Measurements from ENCODE around the gene CDON.

Gene CDON, protein sequence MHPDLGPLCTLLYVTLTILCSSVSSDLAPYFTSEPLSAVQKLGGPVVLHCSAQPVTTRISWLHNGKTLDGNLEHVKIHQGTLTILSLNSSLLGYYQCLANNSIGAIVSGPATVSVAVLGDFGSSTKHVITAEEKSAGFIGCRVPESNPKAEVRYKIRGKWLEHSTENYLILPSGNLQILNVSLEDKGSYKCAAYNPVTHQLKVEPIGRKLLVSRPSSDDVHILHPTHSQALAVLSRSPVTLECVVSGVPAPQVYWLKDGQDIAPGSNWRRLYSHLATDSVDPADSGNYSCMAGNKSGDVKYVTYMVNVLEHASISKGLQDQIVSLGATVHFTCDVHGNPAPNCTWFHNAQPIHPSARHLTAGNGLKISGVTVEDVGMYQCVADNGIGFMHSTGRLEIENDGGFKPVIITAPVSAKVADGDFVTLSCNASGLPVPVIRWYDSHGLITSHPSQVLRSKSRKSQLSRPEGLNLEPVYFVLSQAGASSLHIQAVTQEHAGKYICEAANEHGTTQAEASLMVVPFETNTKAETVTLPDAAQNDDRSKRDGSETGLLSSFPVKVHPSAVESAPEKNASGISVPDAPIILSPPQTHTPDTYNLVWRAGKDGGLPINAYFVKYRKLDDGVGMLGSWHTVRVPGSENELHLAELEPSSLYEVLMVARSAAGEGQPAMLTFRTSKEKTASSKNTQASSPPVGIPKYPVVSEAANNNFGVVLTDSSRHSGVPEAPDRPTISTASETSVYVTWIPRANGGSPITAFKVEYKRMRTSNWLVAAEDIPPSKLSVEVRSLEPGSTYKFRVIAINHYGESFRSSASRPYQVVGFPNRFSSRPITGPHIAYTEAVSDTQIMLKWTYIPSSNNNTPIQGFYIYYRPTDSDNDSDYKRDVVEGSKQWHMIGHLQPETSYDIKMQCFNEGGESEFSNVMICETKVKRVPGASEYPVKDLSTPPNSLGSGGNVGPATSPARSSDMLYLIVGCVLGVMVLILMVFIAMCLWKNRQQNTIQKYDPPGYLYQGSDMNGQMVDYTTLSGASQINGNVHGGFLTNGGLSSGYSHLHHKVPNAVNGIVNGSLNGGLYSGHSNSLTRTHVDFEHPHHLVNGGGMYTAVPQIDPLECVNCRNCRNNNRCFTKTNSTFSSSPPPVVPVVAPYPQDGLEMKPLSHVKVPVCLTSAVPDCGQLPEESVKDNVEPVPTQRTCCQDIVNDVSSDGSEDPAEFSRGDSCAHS (N-terminal part only)

DNA sequence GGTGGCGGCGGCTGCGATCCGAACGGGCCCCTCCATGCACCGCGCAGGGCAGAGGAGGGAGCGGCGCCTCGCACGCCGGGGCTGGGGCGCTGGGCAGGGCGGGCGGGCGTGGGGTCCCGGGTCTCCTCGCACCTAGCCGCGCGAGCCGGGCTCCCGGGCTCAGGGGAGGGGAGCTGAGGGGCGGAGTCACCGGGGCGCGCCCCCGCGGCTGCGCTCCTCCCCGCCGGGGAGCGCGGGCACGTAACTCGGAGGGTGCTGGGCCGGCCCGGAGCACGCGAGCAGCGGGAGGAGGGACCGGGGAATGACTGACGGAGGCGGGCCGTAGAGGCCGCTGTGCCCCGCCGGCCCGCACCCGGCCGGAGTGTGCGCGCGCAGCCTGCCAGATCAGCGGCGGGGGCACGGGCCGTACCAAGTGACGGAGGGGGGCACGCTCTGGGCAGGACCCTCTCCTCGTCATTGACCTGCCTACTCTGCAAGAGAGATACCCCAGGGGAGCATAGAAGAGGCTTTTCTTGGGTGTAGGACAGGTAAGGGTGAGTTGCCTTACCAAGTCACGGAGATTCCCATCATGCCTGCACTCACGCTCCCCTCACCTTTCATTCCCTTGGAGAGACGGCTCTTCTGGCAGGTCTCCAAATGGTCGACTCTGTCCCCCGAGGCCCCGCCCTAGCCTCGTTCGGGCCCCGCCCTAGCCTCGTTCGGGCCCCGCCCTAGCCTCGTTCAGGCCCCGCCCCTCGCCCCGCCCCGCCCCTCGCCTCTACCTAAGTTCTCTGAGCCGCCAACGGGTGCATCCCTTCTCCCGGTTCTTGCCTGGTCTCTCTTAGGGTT is at the start of gene CDON:
Gene CDON (minus strand): TSS at position 188 of the 828 bp plus-strand sequence. CDS start 39,390 bp downstream, outside the sequence.
- peak; percentile 92 for DNase-seq (ENCODE audit: extremely low read depth, insufficient read length)
- no peaks in the 10 kb centered on the region for H3K36me3 ChIP-seq (ENCODE audit: control insufficient read depth, insufficient read depth, low read length)
- TF ChIP-seq, protein P1, sequence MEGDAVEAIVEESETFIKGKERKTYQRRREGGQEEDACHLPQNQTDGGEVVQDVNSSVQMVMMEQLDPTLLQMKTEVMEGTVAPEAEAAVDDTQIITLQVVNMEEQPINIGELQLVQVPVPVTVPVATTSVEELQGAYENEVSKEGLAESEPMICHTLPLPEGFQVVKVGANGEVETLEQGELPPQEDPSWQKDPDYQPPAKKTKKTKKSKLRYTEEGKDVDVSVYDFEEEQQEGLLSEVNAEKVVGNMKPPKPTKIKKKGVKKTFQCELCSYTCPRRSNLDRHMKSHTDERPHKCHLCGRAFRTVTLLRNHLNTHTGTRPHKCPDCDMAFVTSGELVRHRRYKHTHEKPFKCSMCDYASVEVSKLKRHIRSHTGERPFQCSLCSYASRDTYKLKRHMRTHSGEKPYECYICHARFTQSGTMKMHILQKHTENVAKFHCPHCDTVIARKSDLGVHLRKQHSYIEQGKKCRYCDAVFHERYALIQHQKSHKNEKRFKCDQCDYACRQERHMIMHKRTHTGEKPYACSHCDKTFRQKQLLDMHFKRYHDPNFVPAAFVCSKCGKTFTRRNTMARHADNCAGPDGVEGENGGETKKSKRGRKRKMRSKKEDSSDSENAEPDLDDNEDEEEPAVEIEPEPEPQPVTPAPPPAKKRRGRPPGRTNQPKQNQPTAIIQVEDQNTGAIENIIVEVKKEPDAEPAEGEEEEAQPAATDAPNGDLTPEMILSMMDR (IDR thresholded peaks at IDR 0.05; ENCODE audit: insufficient read depth, low read length, poor library complexity, severe bottlenecking), result no peak
- H3K4me3 ChIP-seq (replicated peaks; ENCODE audit: low read depth, low read length), result peak within 1 kb of the TSS; percentile 59
- no peaks in the 10 kb centered on the region; the same call in none of the 2 replicates for H3K27me3 ChIP-seq (replicated peaks; ENCODE audit: control insufficient read depth, insufficient read depth, low read length)

DNA sequence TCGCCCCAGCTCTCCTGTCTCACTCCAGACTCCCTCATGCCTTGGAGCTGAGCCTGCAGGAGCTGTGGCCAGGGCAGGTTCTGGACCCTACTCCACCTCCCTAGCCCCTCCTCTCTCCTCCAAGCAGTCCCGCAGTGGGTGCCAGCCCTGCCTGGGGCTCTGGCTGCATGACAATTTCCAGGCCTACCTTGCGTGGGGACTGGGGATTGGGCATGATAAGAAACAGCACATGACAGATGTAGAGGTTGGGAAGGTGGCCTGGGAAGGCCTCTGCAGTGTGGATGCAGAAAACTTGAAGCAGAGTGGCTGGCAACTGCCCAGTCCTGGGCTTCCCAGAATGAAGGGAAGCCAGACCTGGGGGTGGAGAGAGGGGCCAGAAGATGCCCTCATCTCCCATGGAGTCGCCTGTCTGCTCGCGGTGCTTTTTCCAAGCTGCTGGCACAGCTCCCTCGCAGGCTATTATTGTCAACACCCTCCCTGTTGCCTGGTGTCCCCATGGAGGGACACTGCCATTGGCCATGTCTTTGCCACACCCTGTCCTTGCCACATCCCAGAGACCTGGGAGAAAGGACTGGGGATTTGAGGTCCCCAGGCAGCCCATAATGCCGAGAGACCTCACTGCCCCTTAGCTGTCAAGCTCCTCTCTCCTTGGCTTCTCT is 48.9 kb upstream of the CDON start:
- TF ChIP-seq, protein P1 (IDR thresholded peaks at IDR 0.05; ENCODE audit: insufficient read depth, low read length, poor library complexity, severe bottlenecking), result no peak
- Histone ChIP-seq H3K36me3 (ENCODE audit: control insufficient read depth, insufficient read depth, low read length) (no peaks in the 10 kb centered on the region), H3K4me3 (replicated peaks; ENCODE audit: low read depth, low read length) (no peak overlapping the region), H3K27me3 (replicated peaks; ENCODE audit: control insufficient read depth, insufficient read depth, low read length) (peaks cover 2% of the 10 kb centered on the region)
- DNase-seq (ENCODE audit: extremely low read depth, insufficient read length), result no peak

DNA sequence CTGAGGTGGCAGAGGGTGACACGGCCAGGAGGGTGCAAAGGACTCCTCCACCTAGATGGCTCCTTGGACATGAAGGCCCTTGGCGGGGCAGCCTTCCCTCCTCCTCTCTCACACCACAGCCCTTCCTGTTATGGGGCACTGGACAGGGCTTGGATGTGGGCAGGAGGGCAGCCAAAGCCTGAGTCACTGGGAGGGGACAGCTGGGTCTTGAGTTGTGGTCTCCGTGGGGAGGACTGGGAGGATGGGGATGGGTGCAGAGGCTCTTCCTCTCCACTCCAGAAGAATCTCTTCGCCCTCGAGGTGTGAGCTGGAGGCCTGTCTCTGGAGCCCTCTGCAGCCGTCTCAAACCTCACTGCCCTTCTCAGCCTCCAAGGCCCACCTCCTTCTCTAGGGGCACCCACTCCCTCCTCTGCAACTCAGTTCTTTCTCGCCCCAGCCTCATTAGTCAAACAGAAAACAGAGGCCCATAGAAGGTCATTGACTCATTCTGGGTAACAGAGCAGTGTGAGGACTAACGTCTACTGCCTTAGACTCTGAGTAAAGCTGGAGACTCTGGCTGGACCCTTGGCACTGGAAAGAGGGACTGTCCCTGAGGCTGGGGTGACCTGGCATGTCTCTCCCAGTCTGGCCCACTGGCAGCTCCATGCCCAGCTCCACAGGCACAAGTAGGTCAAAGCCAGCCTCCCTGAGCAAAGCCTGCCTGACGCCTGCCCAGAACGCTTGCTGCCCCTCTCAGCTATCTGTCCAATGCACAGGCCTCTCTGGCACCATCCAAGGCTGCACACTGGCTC is 47.5 kb upstream of the CDON start:
- TF ChIP-seq, protein P1 (IDR thresholded peaks at IDR 0.05; ENCODE audit: insufficient read depth, low read length, poor library complexity, severe bottlenecking), result no peak
- H3K36me3 ChIP-seq (ENCODE audit: control insufficient read depth, insufficient read depth, low read length), result no peaks in the 10 kb centered on the region
- no peak for DNase-seq (ENCODE audit: extremely low read depth, insufficient read length)
- H3K27me3 ChIP-seq (replicated peaks; ENCODE audit: control insufficient read depth, insufficient read depth, low read length), result peaks cover 2% of the 10 kb centered on the region; the same call in 1 of the 2 replicates
- H3K4me3 ChIP-seq (replicated peaks; ENCODE audit: low read depth, low read length), result no peak overlapping the region

DNA sequence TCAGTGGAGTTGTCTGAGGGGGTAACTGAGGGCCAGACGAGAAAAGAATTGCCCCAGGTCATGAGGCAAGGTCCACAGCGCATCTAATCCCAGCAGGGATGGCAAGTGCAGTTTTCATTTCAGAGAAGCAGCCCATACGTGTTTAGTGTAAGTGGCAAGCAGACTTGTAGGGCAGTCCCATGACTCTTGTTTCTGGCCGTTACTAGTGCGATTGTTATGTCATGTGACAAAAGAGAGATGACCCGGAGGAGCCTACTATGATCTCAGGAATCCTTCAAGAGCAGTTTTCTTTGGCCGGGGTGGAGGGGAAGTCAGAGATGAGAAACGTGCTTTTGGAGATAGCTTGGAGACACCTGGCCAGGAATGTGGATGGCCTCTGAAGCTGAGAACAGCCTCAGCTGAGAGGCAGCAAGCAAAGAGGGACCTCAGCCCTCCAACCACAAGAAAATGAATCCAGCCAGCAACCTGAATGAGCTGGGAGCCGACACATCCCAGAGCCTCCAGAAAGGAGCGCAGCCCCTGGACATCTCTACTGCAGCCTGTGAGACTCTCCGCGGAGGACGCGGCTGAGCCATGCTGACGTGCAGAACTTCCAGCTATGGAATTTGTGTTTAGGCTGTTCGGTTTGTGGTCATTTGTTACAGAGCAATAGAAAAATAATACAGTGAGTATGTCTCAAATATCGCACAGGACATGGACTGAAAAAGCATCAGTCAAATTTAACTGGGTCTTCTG is 44.1 kb upstream of the CDON start:
- H3K36me3 ChIP-seq (ENCODE audit: control insufficient read depth, insufficient read depth, low read length), result no peaks in the 10 kb centered on the region
- TF ChIP-seq, protein P1 (IDR thresholded peaks at IDR 0.05; ENCODE audit: insufficient read depth, low read length, poor library complexity, severe bottlenecking), result no peak
- H3K4me3 ChIP-seq (replicated peaks; ENCODE audit: low read depth, low read length), result no peak overlapping the region
- no peak for DNase-seq (ENCODE audit: extremely low read depth, insufficient read length)
- no peaks in the 10 kb centered on the region; the same call in 1 of the 2 replicates for H3K27me3 ChIP-seq (replicated peaks; ENCODE audit: control insufficient read depth, insufficient read depth, low read length)

All from GM06990 (cell line).